ENCODE results near the gene RBMS3.

RBMS3 gene

GRCh38 chr3:29486096-29486495, 205.2 kb downstream of the RBMS3 start:
- no peak for TF ChIP-seq CTCF (IDR thresholded peaks at IDR 0.05)

GRCh38 chr3:29486917-29487316, 206.0 kb downstream of the RBMS3 start:
- TF ChIP-seq CTCF (IDR thresholded peaks at IDR 0.05): no peak

DNA sequence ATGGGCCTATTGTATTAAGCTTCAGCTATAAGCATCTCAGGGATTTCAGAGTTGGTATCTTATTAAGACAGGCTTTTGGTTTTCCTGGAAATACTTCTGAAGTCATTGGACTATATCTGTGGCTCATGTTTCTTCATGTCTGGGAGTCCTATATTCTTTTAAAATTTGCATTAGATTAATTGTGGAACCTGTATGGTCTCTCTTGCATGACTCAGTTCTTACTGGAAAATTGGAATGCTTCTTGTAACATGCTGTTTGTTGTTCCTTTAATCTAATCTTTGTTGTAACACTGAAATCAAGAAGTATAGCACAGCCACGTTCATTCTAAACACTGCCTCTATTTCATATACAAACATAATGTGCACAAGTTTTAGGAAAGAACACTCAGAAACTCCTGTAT, 208.1 kb downstream of the RBMS3 start:
- TF ChIP-seq CTCF (IDR thresholded peaks at IDR 0.05): no peak

DNA sequence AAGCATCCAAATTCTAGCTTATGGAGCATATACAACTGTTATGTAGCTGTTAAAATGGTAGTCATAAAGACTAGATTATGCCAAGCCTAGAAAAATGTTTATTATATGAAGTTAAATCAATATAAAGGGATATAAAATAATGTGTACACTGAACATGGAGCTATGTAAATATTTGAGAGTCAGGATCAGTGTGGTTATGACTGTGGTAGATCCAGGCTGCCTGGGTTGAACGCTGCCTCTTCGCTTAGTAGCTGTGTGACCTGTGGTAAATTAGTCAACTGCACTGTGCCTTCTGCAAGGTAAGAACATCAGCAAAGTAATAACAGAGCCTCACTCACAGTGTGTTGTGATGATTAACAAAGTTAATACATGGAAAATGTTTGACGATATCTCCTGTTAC, 212.2 kb downstream of the RBMS3 start:
- no peak for TF ChIP-seq CTCF (IDR thresholded peaks at IDR 0.05)

DNA sequence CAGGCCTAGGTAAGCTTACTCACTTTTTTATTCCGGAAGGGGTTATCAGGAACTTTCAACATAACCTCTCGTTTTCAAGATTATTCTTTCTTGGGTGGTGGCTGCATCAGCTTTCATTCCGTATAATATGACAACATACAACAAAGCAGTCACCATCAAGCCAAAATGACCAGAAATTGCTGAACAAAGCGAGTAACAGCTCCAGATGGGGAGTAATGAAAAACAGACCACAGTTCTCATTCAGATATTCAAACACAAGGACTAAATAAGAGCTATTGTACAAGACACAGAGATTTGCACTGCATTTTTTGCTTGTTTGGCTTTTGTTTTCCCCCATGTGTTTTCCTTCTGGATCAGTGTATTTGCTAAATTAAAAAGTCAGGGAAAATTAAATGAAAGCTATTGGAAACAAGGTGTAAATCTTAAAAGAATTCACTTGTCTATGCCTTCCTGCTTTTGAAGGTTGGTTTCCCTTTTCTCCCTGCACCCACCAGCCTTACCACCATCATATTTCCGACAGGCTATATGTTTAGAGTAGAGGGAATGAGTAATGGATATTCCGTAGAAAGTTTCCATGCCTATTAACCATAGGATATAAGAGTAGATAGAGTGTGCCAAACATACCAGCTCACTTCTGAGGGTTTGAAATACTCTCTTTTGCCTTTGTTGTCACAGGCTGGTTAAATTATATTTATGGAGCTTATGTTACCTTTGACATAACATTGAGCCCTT, 213.6 kb downstream of the RBMS3 start:
- TF ChIP-seq CTCF (IDR thresholded peaks at IDR 0.05): no peak

GRCh38 chr3:29497282-29497681, 216.4 kb downstream of the RBMS3 start:
- no peak for TF ChIP-seq CTCF (IDR thresholded peaks at IDR 0.05)

GRCh38 chr3:29502771-29503170, 221.9 kb downstream of the RBMS3 start:
- TF ChIP-seq CTCF (IDR thresholded peaks at IDR 0.05): no peak

DNA sequence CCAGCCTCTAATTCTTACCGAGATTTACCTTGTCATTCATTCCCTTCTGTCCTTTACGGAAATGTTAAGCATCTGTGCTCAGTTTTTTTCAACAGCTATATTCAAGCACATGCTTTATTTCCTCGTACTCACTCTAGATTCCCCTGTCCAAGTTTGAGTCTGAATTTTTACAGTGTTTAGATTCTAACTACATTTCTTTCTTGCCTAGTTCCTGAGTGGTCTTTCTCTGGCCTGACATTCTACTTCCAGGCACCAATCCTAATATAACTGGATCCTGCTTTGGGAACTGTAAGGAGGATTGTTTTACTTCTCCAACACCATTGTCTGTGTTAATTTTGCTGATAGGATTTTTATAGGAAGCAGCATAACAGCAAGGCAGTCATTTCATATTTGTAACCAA, 222.4 kb downstream of the RBMS3 start:
- TF ChIP-seq CTCF (IDR thresholded peaks at IDR 0.05): no peak

Measured in LNCAP (cell line).